Breast epithelium (tissue), 4 donors: ENCODE data around the gene LATS1. TPM values are rescaled to one million over a fixed set of nuclear protein-coding genes. Genes with fewer than 3 reads are reported as not detected.

Experiments
- DNase-seq, 2 donors: peaks; one replicate each; pipeline ENCODE4 v3.0.0-alpha.2; 2019; ENCODE audit warnings: low spot score in 2 of 2
- H3K27ac ChIP-seq, 2 donors: fragments of 200-600 bp; sonication (generic) in 1 of 2; one replicate each; pipeline ENCODE4 v1.5.1; 2016 to 2019; ENCODE audit warnings: mild to moderate bottlenecking in 1 of 2
- H3K27me3 ChIP-seq, 2 donors: fragments of 200-600 bp; sonication (generic) in 1 of 2; one replicate each; pipeline versions ENCODE4 v1.5.1 to v1.6.0; 2017 to 2019; ENCODE audit warnings: control low read depth in 1 of 2, mild to moderate bottlenecking in 1 of 2
- H3K36me3 ChIP-seq: fragments of 200-600 bp; one replicate; pipeline ENCODE4 v1.5.1; 2019
- H3K4me1 ChIP-seq, 2 donors: fragments of 200-600 bp; sonication (generic); one replicate each; pipeline ENCODE4 v1.5.1; 2016 to 2019; ENCODE audit warnings: control low read depth in 1 of 2
- H3K4me3 ChIP-seq, 3 donors: fragments of 200-600 bp; sonication (generic); 1 replicate in 2 of 3; 2 replicates in 1 of 3; pipeline ENCODE4 v1.5.1; 2016 to 2019; ENCODE audit warnings: mild to moderate bottlenecking in 3 of 3, moderate library complexity in 2 of 3
- H3K9me3 ChIP-seq, 2 donors: fragments of 200-600 bp; sonication (generic) in 1 of 2; one replicate each; pipeline ENCODE4 v1.5.1; 2016 to 2019; ENCODE audit warnings: control low read depth in 1 of 2
- POLR2A ChIP-seq: fragments of 450-650 bp; IDR thresholded peaks from one replicate; pipeline ENCODE4 v1.6.1; 2016; ENCODE audit warnings: antibody characterized with exemption, mild to moderate bottlenecking, moderate library complexity
- POLR2AphosphoS5 ChIP-seq, 3 donors: sonication (generic); formaldehyde crosslinking; IDR thresholded peaks; one replicate each; pipeline ENCODE4 v1.6.1; 2017; ENCODE audit warnings: antibody characterized with exemption in 3 of 3
- intact Hi-C: fragments of 100-400 bp; cut with DNase I; formaldehyde crosslinking; loops from one replicate; pipeline ENCODE4 v1.15.1; 2023; ENCODE audit warnings: low total_unique reads
- total RNA-seq, 3 donors: library from RNA; depleted of rRNA; stranded (reverse); fragments of >200 nt; gene quantifications; one replicate each; pipeline ENCODE4 v1.1.0, GENCODE V29; 2016
- TF ChIP-seq, protein P1 (sequence below), 3 donors: fragments of 450-650 bp; IDR thresholded peaks; one replicate each; pipeline ENCODE4 v1.5.1; 2016 to 2017; ENCODE audit warnings: antibody characterized with exemption in 3 of 3, mild to moderate bottlenecking in 3 of 3, moderate library complexity in 3 of 3

Gene LATS1
- total RNA-seq, 3 donors from 2014 or later: 24.3 to 36.4 (median 30.2) TPM

DNA sequence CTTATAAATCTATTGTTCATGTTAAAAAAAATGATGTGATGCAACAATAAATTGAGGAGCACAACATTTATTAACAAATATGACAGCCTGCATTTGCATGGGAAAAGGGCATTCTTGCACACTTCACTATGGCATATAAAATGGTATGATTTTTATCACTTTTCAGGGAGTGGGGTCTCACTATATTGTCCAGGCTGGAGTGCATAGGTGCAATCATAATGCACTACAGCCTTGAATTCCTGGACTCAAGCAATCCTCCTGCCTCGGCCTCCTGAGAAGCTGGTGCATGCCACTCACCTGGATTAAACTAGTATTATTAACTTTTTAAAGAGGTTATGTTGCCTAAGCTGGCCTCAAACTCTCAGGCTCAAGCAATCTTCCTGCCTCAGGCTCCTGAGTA, 17.0 kb upstream of the LATS1 start:
- DNase-seq: no peak
- intact Hi-C loops: no loop called here
- no peaks in the 10 kb centered on the region for H3K4me1 ChIP-seq
- H3K36me3 ChIP-seq: peaks cover 10% of the 10 kb centered on the region
- H3K4me3 ChIP-seq: no peak overlapping the region
- H3K27ac ChIP-seq: no peak overlapping the region
- H3K27me3 ChIP-seq: no peaks in the 10 kb centered on the region
- H3K9me3 ChIP-seq: no peaks in the 10 kb centered on the region
- TF ChIP-seq POLR2AphosphoS5 (IDR thresholded peaks at IDR 0.05): no peak
- no peak for TF ChIP-seq POLR2A
- TF ChIP-seq, protein P1, sequence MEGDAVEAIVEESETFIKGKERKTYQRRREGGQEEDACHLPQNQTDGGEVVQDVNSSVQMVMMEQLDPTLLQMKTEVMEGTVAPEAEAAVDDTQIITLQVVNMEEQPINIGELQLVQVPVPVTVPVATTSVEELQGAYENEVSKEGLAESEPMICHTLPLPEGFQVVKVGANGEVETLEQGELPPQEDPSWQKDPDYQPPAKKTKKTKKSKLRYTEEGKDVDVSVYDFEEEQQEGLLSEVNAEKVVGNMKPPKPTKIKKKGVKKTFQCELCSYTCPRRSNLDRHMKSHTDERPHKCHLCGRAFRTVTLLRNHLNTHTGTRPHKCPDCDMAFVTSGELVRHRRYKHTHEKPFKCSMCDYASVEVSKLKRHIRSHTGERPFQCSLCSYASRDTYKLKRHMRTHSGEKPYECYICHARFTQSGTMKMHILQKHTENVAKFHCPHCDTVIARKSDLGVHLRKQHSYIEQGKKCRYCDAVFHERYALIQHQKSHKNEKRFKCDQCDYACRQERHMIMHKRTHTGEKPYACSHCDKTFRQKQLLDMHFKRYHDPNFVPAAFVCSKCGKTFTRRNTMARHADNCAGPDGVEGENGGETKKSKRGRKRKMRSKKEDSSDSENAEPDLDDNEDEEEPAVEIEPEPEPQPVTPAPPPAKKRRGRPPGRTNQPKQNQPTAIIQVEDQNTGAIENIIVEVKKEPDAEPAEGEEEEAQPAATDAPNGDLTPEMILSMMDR (IDR thresholded peaks at IDR 0.05): no peak

DNA sequence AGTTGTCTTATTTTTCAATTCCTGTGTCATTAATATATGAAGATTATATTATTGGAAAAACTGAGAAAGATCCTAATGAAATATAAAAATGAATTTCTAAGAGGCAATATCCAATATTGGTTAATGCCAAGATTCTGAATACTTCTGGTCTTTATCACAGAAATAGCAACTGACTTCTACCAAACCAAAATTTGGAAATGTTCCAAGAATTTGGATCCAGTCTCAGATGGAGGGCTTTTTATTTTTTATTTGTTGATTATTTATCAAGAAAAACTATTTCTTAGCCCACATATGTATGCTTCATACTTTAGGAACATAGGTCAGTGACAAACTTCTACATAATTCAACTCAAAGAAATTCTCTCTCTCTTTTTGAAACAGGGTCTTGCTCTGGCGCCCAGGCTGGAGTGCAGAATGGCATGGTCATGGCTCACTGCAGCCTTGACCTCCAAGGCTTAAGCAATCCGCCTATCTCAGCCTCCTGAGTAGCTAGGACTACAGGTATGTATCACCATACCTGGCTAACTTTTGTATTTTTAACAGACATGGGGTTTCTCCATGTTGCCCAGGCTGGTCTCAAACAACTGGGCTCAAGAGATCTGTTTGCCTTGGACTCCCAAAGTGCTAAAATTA, 15.3 kb upstream of the LATS1 start:
- intact Hi-C loops: no loop called here
- Histone ChIP-seq H3K27me3 (no peaks in the 10 kb centered on the region), H3K36me3 (peaks cover 10% of the 10 kb centered on the region), H3K4me1 (no peaks in the 10 kb centered on the region), H3K4me3 (no peak overlapping the region), H3K9me3 (no peaks in the 10 kb centered on the region), H3K27ac (no peak overlapping the region)
- TF ChIP-seq, protein P1 (IDR thresholded peaks at IDR 0.05): no peak
- TF ChIP-seq POLR2A: no peak
- TF ChIP-seq POLR2AphosphoS5 (IDR thresholded peaks at IDR 0.05): no peak
- no peak for DNase-seq

DNA sequence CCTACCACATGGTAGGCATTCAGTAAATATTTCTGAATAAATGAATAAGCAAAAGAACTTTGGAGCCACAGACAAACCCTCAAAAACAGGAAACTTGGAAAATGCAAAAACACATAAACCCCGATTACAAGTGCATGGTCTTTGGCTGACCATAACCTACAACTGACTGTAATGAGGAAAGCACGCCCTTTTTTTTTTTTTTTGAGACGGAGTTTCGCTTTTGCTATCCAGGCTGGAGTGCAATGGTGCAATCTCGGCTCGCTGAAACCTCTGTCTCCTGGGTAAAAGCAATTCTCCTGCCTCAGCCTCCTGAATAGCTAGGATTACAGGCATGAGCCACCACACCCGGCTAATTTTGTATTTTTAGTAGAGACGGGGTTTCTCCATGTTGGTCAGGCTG, 11.9 kb upstream of the LATS1 start:
- peaks cover 8% of the 10 kb centered on the region for H3K36me3 ChIP-seq
- TF ChIP-seq, protein P1 (IDR thresholded peaks at IDR 0.05): no peak
- TF ChIP-seq POLR2A: no peak
- no peak for TF ChIP-seq POLR2AphosphoS5 (IDR thresholded peaks at IDR 0.05)
- no peak overlapping the region for H3K27ac ChIP-seq
- no peaks in the 10 kb centered on the region for H3K27me3 ChIP-seq
- no peak for DNase-seq
- intact Hi-C loops: no loop called here
- no peak overlapping the region for H3K4me3 ChIP-seq
- H3K4me1 ChIP-seq: no peaks in the 10 kb centered on the region
- H3K9me3 ChIP-seq: no peaks in the 10 kb centered on the region

DNA sequence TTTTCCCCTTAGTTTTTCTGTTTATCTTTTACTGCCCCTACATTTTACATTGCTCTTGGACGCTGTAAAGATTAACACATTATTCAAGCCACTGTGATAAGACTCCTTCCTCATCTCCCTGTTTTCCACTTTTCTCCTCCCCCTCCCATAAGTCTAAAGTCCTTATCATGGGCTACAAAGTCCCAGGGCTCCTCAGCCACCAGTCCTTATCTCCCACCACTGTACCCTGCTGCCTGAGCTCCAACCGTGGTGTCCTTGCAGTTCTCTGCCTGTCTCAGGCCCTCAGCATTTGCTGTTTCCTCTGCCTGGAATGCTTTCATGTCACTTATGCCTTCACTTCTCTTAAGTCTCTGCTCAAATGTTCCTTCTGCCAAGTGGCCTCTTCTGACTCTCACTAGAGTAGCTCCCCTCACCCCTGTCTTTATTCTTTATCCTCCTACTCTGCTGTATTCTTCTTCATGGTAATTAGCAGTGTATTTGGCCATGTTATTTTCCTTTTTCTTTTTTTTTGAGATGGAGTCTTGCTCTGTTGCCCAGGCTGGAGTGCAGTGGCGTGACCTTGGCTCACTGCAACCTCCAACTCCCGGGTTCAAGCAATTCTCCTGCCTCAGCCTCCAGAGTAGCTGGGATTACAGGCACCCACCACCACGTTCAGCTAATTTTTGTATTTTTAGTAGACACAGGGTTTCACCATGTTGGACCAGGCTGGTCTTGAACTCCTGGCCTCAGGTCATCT, 10.8 kb upstream of the LATS1 start:
- peaks cover 8% of the 10 kb centered on the region for H3K36me3 ChIP-seq
- intact Hi-C loops: no loop called here
- TF ChIP-seq POLR2AphosphoS5 (IDR thresholded peaks at IDR 0.05): no peak
- TF ChIP-seq, protein P1 (IDR thresholded peaks at IDR 0.05): no peak
- no peak for TF ChIP-seq POLR2A

DNA sequence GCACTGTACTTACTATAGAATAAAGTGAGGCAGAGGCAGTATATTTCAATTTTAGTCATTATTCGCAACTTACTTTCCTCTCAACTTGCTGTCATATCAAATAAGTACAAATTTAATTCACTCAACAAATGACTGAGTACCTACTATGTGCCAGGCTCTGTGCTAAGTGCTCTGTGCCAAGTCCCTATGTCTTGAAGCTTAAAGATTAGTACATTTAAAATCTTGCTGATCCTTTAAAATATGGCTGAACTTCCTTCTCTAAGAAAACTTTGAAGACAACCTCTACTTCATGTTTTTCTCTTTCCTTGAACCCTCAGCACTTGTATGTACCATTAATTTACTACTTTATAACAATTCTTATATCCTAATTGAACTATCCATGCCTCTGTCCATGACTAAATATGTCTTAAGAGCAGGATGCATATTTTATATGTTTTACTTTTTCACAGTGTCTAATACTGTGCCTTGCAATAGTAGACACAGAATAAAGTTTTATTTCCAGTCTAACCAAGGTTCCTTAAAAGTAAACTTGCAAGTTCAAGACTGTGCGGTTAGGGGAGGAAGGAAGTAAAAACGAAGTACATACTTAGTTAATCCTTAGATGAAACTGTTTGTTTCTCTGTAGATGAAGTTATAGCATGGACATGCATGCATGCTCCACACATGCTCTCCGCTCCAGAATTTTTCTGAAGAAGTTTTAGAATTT, 10.0 kb upstream of the LATS1 start:
- H3K4me1 ChIP-seq: no peaks in the 10 kb centered on the region

More for the DNA sequence above, 10.8 kb upstream of the LATS1 start:
- no peaks in the 10 kb centered on the region for H3K4me1 ChIP-seq
- H3K4me3 ChIP-seq: no peak overlapping the region
- H3K9me3 ChIP-seq: no peaks in the 10 kb centered on the region
- no peak overlapping the region for H3K27ac ChIP-seq
- no peaks in the 10 kb centered on the region for H3K27me3 ChIP-seq
- DNase-seq: no peak

More for the DNA sequence above, 10.0 kb upstream of the LATS1 start:
- H3K9me3 ChIP-seq: no peaks in the 10 kb centered on the region
- TF ChIP-seq, protein P1 (IDR thresholded peaks at IDR 0.05): no peak
- no peak for TF ChIP-seq POLR2AphosphoS5 (IDR thresholded peaks at IDR 0.05)
- no peak for TF ChIP-seq POLR2A
- no peak for DNase-seq
- H3K27ac ChIP-seq: no peak overlapping the region
- H3K27me3 ChIP-seq: no peaks in the 10 kb centered on the region
- intact Hi-C loops: no loop called here
- no peak overlapping the region for H3K4me3 ChIP-seq
- peaks cover 8% of the 10 kb centered on the region for H3K36me3 ChIP-seq
